Measurements from ENCODE around the gene ZXDC. TPM values are rescaled to one million over a fixed set of nuclear protein-coding genes. Genes with fewer than 3 reads are reported as not detected.

Gene ZXDC
- total and polyA plus RNA-seq, 9 of the 15 experiments (the other 6 are each of a cell fraction or from before 2014, with no cell fraction given), result 0.59 to 13.4 (median 7.3) TPM

- TF ChIP-seq ZBTB8A (IDR thresholded peaks at IDR 0.05; ENCODE audit: partially characterized antibody) (no peak), DPF2 (IDR thresholded peaks at IDR 0.05) (peak; percentile 82), FIP1L1 (IDR thresholded peaks at IDR 0.05; ENCODE audit: low read depth, low read length, poor library complexity, severe bottlenecking) (no peak), TBP (optimal IDR thresholded peaks at IDR 0.05; ENCODE audit: low read depth, low read length) (peak; percentile 26), ID3 (CRISPR knock-in tag; IDR thresholded peaks at IDR 0.05) (no peak), ID3 (tag; IDR thresholded peaks at IDR 0.05) (no peak), SETDB1 (IDR thresholded peaks at IDR 0.05; ENCODE audit: low read length) (no peak), POLR2H (tag; IDR thresholded peaks at IDR 0.05; ENCODE audit: low read depth) (no peak), CBFA2T3 (IDR thresholded peaks at IDR 0.05) (no peak), SMARCA4 (IDR thresholded peaks at IDR 0.05) (peak; percentile 73; the same call in 1 of the 2 replicates), HES1 (IDR thresholded peaks at IDR 0.05; ENCODE audit: low read depth) (peak; percentile 71), ZNF518B (CRISPR knock-in tag; IDR thresholded peaks at IDR 0.05) (no peak), CLOCK (CRISPR knock-in tag; IDR thresholded peaks at IDR 0.05; ENCODE audit: borderline replicate concordance) (no peak), EHMT2 (IDR thresholded peaks at IDR 0.05) (peak; percentile 82; the same call in 1 of the 2 replicates), HLTF (IDR thresholded peaks at IDR 0.05) (no peak), MXI1 (IDR thresholded peaks at IDR 0.05; ENCODE audit: low read depth, low read length) (no peak), E2F4 (CRISPR knock-in tag; IDR thresholded peaks at IDR 0.05; ENCODE audit: low read depth) (no peak), CREM (IDR thresholded peaks at IDR 0.05; ENCODE audit: low read depth) (peak; percentile 17; the same call in 1 of the 2 replicates), ETV1 (tag; conservative IDR thresholded peaks at IDR 0.05; ENCODE audit: low read depth) (0 out of 2 replicates have a peak, but pooled peaks have one; percentile 25), RNF2 (IDR thresholded peaks at IDR 0.05) (0 out of 2 replicates have a peak, but pooled peaks have one; percentile 41), ZNF224 (CRISPR knock-in tag; IDR thresholded peaks at IDR 0.05) (no peak), SMAD4 (CRISPR knock-in tag; conservative IDR thresholded peaks at IDR 0.05) (peak; percentile 57)
Measured at GRCh38 chr3:126472277-126473006, 3.2 kb downstream of the ZXDC start (continued).
